22Rv1 (cell line): ENCODE results near the gene TOGARAM1.

Experiments
- ZFX ChIP-seq: fragments of 450-650 bp; IDR thresholded peaks from 2 replicates; pipeline ENCODE4 v1.6.1; 2017; ENCODE audit warnings: antibody characterized with exemption, borderline replicate concordance
- TF ChIP-seq, protein P1 (sequence below): fragments of 450-650 bp; IDR thresholded peaks from 2 replicates; pipeline ENCODE4 v1.5.1; 2017; ENCODE audit warnings: mild to moderate bottlenecking

DNA sequence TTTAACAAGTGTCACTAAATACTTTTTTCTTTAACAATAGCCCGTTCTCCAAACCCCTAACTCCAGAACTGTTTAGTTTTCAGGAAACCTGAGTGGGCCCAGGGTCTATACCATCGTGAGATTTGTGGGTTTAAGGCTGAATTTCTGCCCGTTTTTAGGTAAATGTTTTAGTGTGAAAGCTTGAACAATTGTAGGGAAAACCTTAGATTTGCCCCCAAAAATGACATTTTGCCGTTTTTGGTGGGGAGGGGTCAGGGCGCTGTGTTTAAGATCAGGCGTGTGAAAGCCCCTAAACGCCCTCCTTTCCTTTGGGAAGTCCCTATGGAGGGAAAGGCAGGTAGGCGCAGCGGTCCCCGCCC is 121.6 kb downstream of the TOGARAM1 start:
- TF ChIP-seq, protein P1, sequence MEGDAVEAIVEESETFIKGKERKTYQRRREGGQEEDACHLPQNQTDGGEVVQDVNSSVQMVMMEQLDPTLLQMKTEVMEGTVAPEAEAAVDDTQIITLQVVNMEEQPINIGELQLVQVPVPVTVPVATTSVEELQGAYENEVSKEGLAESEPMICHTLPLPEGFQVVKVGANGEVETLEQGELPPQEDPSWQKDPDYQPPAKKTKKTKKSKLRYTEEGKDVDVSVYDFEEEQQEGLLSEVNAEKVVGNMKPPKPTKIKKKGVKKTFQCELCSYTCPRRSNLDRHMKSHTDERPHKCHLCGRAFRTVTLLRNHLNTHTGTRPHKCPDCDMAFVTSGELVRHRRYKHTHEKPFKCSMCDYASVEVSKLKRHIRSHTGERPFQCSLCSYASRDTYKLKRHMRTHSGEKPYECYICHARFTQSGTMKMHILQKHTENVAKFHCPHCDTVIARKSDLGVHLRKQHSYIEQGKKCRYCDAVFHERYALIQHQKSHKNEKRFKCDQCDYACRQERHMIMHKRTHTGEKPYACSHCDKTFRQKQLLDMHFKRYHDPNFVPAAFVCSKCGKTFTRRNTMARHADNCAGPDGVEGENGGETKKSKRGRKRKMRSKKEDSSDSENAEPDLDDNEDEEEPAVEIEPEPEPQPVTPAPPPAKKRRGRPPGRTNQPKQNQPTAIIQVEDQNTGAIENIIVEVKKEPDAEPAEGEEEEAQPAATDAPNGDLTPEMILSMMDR: no peak
- no peak for TF ChIP-seq ZFX
